HG03520 (cell line): ENCODE data around the gene PABPC5.

Experiments
- ATAC-seq: cut with Tn5 transposase; IDR thresholded peaks from one replicate; pipeline ENCODE4 v1.9.1; 2021; ENCODE audit warnings: mild to moderate bottlenecking, moderate library complexity; ENCODE audit not compliant: unreplicated experiment

Gene PABPC5

DNA sequence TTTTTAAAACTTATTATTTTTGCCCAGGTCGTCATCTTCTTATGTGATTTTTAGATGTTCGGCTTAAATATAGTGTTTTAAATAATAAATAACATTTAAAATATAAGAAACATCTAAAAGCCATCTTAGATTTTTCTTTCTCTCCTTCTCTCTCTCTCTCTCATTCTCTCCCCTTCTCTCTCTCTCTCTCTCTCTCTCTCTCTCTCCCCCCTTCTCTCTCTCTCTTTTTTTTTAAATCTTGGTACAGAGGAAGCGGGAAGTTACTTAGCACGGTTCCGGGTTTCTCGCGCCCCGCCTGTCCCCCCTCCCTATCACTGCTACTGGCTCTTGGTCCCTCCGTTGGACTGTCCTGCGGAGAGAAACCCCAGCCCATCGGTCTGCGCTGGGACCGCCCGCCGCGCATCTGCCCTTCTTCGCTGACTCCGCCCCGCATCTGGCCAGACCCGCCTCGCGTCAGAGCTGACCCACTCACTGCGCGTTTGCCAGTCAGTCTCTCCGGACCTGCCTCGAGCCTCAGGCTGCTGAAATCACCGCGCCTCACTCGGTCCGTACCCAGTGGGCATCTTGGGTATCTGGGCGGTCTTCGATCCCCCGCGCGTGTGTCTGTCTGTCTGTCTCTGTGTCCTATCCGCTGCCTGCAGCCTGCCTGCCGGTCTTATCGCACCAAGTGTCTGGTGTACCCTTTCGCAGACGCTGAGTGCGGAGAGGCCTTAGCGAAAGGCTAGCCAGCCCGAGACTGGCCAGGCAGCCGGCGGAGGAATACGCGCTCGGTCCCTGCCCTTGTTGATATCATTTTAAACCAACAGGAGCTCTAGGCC, at the start of gene PABPC5:
Gene PABPC5 (plus strand): TSS at position 489 of the 818 bp plus-strand sequence. CDS start 739 bp downstream, outside the sequence.
- ATAC-seq = no peak

DNA sequence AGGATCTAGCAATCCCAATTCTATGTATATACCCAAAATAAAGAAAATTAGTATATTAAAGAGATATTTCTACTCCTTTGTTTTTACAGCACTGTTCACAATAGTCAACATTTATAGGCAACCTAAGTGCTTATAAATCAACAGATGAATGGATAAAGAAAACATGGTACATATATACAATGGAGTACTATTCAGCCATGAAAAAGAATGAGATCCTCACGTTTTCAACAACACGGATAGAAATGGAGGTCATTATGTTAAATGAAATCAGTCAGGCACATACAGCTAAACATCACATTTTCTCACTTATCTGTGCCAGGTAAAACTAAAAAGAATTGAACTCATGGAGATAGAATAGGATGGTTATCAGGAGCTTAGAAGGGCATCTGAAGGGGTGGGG, 45.6 kb upstream of the PABPC5 start:
- no peak for ATAC-seq

DNA sequence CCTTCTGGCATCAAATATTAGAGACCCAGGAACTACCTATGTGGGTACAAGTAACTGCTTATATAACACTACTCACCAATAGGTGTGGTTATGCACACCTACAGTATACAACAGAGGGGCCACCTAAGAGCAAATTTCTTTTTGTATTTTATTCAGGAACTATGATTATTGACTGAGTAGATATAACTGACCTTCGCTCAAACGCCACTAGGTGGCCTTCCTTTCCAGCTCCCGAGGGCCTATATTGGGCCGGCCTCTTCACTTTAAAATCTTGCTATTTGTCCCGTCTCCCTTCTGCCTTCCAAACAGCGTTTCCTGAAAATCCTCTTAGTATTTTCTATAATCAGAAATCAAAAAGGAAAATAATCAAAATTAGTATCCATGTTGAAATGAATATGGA, 19.9 kb upstream of the PABPC5 start:
- no peak for ATAC-seq

DNA sequence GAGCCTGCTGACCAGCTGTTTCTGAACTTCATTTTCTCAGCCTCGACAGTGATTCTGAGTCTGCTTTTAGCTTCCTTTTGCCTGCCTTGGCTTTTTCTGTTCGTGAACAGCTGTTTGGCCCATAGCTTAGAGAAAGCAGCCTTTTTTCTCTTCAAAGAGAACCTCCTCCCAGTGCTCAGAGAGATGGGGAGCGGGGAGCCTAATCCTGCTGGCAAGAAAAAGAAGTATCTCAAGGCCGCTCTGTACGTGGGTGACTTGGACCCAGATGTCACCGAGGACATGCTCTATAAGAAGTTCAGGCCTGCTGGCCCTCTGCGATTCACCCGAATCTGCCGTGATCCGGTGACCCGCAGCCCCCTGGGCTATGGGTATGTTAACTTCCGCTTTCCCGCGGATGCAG, 756 bp downstream of the PABPC5 start:
- ATAC-seq = no peak
